Cardiac fibroblast (primary cell): ENCODE data around the gene TNIK.

Source experiments
- DNase-seq, 2 donors: peaks; one replicate each; pipeline versions ENCODE4 v3.0.0 to v3.0.0-alpha.2; 2010; ENCODE audit warnings: low read depth in 2 of 2
- H3K4me3 ChIP-seq, 2 donors: replicated peaks in 1 of 2; 1 replicate in 1 of 2; 2 replicates in 1 of 2; pipeline ENCODE4 v1.5.1; 2011; ENCODE audit warnings: low read depth in 2 of 2, low read length in 2 of 2, mild to moderate bottlenecking in 2 of 2, moderate library complexity in 1 of 2
- CTCF ChIP-seq: IDR thresholded peaks from one replicate; pipeline ENCODE4 v1.5.1; 2011; ENCODE audit warnings: low read depth, mild to moderate bottlenecking, low read length, inconsistent platforms

Gene TNIK

GRCh38 chr3:171420667-171421066 is 39.5 kb downstream of the TNIK start:
- DNase-seq: peak; percentile 33 to 82
- H3K4me3 ChIP-seq: no peak overlapping the region
- no peak for TF ChIP-seq CTCF

GRCh38 chr3:171419457-171419856 is 40.7 kb downstream of the TNIK start:
- H3K4me3 ChIP-seq: no peak overlapping the region
- no peak for TF ChIP-seq CTCF
- DNase-seq: peak in 1 of 2 donors; percentile 26

GRCh38 chr3:171417813-171418212 is 42.4 kb downstream of the TNIK start:
- no peak for TF ChIP-seq CTCF
- DNase-seq: peak; percentile 91 to 92
- H3K4me3 ChIP-seq: no peak overlapping the region

GRCh38 chr3:171417137-171417536 is 43.1 kb downstream of the TNIK start:
- H3K4me3 ChIP-seq: no peak overlapping the region
- peak in 1 of 2 donors; percentile 17 for DNase-seq
- no peak for TF ChIP-seq CTCF

GRCh38 chr3:171416666-171417065 is 43.5 kb downstream of the TNIK start:
- DNase-seq: no peak
- H3K4me3 ChIP-seq: no peak overlapping the region
- TF ChIP-seq CTCF: no peak

GRCh38 chr3:171416061-171416460 is 44.1 kb downstream of the TNIK start:
- no peak overlapping the region for H3K4me3 ChIP-seq
- no peak for TF ChIP-seq CTCF
- DNase-seq: peak; percentile 36 to 47

GRCh38 chr3:171415070-171415469 is 45.1 kb downstream of the TNIK start:
- peak; percentile 51 to 77 for DNase-seq
- TF ChIP-seq CTCF: no peak
- H3K4me3 ChIP-seq: no peak overlapping the region
